GM21367 (cell line): ENCODE results near the gene SART3.
"Not testable (repeated sequence)": the region's sequence is repeated elsewhere in the genome, so short reads cannot be mapped to it uniquely, and the experiment has no call there.

Source experiments
- ATAC-seq: cut with Tn5 transposase; IDR thresholded peaks from one replicate; pipeline ENCODE4 v1.9.1; 2021; ENCODE audit not compliant: unreplicated experiment

Gene SART3

DNA sequence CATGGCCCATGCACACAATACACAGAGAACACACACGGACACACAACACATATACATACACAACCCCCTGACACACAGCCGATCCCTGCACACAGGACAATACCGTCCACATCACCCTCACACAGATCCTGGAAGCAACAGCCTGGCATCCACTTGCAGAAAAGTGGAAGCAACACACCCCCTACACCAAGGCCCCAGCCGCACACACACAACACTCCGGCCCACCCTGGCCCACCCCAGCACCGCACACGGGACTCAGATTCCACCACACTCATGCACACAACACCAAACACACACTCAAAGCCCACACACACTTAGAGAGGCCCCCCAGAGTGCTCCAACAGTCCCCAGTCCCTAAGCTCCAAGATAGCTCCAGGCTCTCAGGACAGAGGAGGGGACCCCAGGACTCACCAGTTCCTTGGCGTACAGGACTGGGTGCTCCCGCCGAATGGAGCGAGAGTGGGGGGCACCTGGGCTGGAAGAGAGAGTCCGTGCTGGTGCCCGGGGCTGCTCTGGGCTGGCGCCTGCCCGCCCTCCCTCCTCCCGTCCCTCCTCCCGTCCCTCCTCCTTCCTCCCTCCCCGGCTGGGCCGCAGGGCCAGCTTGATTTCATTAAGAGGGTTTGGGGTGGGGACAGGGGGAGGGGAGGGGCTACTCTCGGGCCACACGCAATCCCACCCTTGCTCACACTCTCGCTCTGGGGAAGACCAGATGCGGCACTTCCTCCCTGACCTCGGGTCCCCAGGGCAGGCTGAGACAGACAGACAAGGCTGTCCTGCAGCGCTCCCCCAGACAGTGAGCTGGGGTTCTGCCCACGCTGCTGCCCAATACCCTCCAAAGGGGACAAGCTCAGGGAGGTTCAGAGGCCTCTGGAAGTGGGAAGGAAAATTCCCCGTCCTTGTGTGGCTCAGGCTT is 36.8 kb upstream of the SART3 start, which contains the start of gene TMEM119:
TMEM119 (minus strand) TSS at position 526 of the 913 bp plus-strand sequence. CDS start 5,701 bp downstream, outside the sequence.
- no peak for ATAC-seq

DNA sequence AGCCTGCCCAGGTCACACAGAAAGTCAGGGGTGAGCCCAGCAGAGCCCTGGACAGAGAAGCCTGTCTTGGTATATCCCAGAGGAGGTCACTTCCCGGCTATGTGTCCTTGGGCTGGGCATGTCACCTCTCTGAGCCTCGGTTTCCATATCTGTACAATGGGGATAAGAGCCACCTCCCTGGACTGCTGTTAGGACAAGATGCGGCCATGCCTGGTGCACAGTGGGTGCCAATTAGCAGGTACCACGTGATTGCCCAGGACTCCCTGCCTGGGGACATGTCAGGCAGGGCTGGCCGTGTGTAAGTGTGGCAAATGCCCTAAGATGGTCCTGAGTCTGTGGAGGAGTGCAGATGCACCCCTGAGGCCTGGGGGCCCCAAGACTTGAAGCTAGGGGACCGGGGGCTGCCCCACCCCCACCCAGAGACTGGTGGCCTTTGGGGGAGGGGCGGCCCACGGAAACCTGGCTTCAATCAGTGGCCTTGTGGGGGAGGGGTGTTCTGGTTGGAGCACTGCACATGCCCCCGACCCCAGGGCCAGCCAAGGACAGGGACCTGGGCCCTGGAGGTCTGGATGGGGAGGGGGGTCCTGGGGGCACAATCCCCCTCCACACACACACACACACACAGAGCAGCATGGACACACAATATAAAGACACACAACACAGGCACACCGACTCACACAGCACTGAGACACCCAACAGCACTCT is 36.0 kb upstream of the SART3 start:
- no peak for ATAC-seq

DNA sequence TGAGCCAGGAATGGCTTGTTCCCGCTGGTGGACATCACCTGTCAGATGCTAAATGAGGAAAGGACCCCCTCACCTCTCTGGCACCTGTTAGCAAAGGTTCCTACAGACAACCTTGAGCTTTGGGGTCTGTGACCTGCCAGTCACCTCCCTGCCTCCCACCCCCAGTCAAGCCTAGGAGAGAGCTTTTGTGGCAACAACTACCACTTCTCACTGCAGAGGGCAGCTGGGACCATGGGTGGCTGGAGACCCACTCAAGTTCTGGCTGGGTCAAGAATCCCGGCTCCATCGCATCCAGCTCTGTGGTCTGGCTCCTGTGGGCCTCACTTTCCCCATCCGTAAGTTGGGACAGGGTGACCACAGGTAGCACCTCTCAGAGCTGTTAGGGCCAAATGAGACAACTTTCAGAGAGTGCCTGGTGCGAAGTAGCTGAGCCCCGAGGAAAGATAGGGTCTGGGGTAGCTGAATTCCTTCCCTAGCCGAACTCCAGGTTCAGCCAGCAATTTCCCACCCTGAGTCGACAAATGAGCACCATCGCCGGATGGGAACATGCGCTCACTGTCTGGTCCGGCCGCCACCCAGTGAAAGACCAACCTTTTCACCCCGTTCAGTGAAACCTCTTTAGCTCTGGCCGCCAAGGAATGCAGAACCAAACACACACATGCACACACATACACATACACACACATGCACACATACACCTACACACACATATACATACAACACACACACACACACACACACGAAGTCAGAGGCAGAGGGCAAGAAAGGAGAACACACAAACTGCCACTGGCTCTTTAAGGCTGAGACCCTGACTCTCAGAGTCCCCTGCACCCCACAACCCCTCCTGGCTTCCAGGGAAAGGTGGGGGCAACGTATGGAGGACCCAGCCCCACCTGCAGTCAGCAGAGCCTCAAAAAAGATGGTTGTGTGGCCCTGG is 35.0 kb upstream of the SART3 start:
- ATAC-seq: no peak

DNA sequence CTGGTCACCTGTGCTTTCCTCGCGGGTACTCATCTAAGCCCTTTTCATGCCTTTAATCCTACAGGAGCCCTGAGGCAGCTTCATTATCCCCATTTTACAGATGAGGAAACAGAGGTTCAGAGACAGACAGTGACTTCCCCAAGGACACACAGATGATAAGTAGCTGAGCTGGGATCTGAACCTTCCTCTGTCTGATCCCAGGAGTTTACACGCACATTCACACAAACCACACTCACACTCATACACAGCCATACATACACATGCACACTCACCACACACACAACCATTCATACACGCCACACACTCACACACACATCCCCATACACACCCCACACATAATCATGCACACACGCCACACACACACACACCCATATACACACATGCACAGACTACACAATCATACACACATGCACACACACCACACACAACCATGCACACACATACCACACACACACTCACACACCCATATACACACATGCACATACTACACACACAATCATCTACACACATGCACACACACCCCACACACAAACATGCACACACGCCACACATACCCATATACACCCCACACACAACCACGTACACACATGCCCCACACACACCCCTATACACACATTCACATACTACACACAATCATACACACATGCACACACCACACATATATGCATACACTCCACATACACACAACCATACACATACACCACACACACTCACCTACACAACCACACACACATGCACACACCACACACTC is 34.2 kb upstream of the SART3 start:
- no peak for ATAC-seq

DNA sequence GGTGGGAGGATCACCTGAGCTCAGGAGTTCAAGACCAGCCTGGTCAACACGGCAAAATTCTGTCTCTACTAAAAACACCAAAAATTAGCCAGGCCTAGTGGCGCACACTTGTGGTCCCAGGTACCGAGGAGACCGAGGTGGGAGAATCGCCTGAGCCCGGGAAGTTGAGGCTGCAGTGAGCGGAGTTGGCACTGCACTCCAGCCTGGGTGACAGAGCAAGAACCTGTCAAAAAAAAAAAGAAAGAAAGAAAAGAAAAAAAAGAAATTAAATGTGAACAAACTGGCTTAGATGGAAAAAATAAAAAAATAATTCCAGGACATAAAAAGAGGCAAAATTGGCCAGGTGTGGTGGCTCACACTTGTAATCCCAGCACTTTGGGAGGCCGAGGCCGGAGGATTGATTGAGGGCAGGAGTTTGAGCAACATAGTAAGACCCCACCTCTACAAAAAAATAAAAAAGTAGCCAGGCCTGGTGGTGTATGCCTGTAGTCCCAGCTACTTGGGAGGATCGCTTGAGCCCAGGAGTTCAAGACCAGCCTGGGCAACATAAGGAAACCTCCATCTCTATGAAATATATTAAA is 33.4 kb upstream of the SART3 start:
- no peak for ATAC-seq

DNA sequence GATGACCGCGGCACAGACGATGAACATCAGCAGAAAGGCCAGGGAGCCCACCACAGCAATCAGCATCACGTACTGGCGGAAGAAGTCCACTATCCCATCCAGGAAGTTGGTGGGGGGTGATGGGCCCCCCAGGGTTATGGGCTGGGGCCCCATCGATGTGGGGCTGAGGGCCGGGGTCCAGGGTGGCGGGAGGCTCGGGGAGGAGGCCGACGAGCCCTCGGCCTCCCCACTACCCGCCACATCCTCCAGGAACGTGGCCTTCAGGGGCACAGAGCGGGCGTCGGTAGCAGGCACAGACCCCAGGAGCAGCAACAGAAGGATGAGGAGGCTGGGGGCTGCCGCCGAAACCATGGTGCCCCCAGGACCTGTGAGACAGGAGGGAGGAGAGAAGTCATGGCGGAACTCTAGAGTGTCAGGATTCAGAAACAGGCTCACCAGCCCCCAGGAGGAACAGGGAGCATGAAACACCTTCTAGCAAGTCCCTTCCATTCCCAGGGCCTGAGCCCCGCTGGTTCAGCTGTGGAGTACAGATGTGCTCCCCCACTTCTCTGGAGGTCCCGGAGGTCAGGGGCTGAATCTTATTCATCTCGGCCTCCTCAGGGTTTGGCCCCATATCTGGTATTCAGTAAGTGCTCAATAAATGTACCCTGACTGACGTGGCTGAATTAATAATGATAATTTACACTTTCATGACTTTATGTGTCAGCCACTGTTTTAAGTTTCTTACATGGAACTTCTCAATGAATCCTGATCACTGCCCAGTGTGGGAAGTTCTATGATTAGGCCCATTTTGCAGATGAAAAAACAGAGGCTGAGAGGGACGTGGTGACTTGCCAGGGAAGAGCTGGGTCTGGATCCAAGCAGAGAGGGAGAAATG is 31.3 kb upstream of the SART3 start:
- ATAC-seq: no peak

DNA sequence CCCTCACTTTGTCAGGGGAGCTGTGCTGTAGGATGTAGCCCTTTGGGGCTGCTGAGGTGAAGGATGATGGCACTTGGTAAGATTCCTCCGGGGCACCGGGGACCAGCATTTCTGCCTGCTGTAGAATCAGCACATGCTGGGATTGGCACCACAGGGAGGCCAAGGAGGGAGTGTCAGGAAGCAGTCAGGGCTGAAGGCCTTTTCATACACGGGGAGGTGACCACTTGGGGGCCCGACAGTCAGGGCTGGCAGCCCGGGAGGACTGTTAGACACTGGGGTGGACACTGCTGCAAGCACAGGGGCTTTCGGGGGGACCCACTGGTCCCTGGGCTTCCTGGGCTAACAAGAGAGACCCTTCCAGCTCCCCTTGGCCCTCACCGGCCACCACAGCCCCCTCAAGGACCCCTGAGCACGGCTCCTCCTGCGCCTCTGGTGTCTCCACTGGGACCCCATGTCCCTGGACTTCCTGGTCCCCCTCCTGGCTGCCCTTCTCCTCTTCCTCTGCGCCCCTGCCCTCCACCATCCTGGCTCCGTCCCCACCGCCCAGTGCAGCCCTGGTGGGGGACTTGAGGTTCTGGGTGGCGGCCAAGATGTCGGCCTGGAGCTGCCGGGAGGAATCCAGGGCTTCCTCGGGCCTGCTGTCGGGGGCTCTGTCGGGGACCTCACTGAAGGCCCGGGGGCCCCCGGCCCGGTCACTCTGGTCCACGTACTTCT is 30.5 kb upstream of the SART3 start:
- no peak for ATAC-seq

DNA sequence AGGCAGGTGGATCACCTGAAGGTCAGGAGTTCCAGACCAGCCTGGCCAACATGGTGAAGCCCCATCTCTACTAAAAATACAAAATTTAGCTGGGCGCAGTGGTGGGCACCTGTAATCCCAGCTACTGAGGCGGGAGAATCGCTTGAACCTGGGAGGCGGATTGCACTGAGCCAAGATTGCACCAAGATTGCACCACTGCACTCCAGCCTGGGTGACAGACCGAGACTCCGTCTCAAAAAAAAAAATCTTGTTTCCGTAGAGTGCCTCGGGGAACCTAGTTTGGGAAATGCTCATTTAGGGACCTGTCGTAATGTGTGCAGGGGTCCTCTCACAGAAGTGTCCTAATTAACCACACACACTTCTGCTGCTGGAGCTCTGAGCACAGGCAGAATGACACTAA is 29.5 kb upstream of the SART3 start:
- not testable (repeated sequence) for ATAC-seq

DNA sequence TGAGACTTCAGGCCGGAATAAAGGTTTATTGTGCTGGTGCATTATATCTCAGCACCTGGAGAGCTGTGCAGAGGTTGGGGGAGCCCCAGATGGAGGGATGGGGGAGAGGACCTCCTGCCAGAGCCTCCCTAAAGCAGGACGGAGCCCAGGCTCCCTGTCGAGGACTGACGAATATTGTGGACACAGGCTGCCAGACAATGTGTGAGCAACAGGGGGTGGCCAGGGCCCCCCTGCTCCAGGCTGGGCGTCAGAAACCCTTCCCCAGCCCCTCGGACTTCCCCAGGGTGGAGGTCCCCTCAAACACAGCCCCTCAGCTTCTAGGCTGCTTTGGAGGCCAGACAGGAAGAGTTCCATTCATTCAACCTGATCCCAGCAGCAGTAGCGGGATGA is 28.9 kb upstream of the SART3 start:
- ATAC-seq: no peak

DNA sequence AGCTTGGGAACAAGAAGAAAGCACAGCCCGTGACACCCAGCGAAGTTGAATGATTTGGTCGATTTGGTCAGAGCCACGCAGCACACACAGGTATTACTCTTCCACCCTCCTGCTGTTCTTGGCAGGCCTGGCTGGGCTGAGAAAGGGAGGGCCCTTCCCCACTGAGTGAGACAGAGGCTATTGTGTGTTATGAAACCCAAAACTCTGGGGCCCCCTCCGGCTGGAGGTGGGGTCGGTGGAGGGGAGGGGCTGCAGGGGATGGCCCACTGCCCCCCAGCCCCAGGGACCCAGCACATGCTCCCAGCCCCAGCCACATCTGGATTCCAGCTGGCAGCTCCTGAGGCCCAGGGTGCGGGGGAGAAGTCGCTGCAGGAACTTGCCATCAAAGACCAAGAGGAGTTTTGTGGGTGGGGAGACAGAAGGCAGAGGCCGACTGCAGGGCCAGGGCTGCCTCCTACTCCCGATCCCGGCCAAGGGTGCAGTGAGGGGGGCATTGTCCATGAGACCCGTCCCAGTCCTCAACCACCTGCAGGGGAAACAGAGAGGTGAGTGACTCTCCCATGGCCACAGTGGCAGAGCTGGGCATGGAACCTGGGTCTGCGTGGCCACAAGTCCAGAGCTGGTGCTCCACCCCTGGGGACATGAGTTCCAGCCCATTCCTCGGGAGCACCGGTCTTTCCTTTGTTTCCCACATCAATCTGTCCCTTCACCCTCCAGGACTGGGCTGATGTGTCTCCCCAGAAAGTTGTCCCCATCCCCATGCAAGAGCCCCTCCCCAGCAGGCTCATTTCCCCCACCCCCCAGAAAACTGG is 28.3 kb upstream of the SART3 start:
- no peak for ATAC-seq

DNA sequence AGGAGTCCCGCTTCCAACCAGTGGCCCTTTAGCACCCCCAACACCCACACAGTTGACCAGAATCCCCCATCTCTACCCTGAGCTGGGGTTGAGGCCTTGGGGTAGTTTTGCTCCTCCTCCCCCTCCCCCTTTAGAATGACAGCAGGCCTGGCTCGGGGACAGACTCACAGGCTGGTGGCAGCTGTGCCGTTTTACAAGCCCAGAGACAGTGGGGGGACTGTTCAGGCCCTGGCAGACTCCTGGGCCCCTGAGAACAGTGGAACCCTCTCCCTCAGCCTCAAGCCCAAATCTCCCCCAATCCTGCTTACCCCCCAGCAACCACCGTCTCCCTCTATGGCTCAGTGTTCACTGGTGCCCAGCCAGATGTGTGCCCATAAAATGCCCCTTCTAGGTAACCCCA is 26.9 kb upstream of the SART3 start:
- ATAC-seq: no peak

DNA sequence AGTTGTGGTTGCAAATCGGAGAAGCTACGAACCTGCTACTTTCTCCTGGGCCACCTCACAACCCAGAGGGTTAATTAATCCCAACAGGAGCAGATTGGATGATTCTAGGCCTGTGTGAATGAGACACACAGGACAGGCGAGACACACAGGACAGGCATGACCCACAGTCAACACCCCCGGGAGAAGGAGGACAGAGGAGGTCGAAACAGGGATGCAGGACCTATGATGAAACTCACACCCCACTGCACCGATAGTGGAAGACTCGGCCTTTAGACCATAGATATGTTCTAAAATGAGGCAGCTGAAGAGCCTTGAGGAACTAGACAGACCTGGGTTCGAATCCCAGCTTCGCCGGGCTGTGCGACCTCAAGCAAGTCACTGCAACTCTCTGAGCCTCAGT is 25.3 kb upstream of the SART3 start:
- ATAC-seq: no peak

DNA sequence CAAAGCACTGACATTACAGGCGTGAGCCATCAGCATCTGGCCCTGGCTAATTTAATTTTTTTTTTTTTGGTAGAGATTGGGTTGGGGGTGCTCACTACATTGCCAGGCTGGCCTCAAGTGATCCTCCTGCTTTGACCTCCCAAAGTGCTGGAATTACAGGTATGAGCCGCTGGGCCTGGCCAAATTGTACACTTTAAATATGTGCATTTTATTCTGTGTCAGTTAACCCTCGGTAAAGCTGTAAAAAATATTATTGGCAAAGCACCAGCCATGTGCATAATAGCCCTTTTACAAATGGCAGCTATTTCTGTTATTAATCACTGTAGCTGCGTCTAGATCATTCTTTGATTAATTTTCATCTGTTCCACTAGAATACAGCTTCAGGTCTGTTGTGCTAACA is 24.9 kb upstream of the SART3 start:
- no peak for ATAC-seq

DNA sequence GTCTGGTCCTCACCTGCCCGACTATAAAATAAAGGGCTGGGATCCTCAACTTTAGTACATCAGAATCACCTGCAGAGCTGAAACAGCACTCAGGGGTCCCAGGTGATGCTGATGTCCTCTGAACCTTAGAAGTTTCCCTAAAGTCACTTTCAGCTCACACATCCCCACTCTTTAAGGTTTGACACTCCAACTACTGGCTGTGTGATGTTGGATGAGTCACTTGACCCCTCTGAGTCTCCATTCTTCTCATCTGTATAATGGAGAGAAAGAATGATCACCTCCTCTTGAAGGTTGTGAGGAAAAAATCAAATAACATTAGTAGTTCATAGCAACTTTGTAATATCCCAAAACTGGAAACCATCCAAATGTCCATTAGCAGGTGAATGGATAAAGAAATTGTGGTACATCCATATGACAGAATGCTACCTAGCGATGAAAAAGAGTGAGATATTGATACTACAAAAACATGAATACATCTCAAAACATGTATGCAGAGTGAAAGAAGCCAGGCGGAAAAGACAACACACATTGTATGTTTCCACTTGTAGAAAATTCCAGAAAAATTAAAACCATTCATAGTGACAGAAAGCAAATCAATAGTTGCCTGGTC is 23.6 kb upstream of the SART3 start:
- no peak for ATAC-seq

DNA sequence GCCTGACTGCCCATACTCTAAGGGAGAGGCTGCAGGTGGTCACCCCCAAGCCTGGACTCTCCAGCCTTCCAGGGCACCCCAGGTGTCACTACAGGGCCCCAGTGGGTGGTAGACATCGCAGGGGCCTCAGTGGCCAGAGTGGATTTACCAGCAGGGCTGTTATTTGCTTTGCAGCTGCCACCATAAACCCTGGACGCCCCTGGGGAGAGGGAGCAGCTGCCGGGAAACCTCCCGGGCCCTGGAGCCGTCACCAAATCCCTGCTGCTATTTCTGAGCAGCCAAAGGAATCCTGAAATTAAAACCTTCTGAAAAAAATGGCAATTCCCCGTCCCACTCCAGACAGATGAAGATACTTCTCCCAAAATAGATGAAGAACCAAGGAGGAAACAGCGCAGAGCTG is 23.0 kb upstream of the SART3 start:
- ATAC-seq: no peak

DNA sequence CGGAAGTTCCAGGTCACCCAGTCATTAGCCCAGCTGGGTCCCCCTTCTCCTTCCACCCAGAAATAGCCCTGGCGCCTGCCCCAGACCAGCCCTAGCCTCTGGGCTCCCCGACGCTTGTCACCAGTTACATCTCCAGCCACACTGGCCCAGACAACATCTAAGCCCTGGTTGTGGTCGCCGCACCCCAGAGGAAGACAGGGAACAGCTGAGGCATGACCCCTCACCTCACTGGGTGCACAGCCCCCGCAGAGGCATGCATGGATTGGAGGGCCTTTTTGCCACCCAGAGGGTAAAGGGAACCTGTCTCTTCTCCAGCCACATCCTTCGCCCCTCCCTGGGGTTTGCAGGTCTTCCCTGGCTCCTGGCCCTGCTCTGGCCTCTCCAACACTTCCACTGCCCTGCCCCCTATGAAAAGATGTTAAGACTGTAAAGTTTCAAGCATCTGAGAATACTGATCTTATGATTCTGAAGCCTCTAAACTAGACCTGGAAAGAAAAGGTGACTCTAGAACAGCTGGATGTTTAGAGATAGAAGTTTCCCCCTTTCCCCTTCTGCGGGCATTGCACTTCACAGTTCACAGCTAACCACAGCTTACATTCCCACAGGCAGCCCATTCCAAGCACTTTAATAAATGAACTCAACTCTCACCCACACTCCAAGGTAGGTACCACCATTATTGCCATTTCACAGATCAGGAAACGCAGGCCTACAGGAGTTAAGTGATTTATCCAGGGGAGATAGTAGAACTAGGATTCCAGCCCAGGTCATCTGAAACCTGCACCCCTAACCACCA is 22.2 kb upstream of the SART3 start:
- no peak for ATAC-seq
